B cell (primary cell): ENCODE measurements around the gene CDK5RAP2.

Source experiments
- CTCF ChIP-seq: fragments of 200-600 bp; IDR thresholded peaks from one replicate; pipeline ENCODE4 v1.8.0; 2022; ENCODE audit warnings: antibody characterized with exemption, mild to moderate bottlenecking
- EZH2 ChIP-seq: IDR thresholded peaks from 2 replicates; pipeline ENCODE4 v1.6.1; 2012; ENCODE audit warnings: borderline replicate concordance, low read depth, mild to moderate bottlenecking, moderate library complexity, low read length; ENCODE audit not compliant: insufficient read depth, poor library complexity, severe bottlenecking

DNA sequence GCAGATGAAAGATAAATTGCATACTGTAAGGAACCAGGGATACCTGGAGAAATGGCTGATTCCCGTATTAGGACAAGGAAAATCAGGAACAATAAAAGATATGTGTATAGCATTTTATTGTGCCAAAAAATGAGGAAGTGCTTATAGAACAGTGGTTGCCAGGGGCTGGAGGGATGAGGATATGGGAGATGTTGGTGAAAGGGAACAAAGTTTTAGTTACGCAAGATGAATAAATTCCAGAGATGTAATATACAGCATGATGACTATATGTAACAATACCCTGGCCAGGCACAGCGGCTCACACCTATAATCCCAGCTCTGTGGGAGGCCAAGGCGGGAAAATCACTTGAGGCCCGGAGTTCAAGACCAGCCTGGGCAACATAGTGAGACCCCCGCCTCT is 101.8 kb downstream of the CDK5RAP2 start:
- no peak for TF ChIP-seq EZH2
- TF ChIP-seq CTCF, result no peak
